Activated T-cell treated with anti-CD3 and anti-CD28 coated beads, Interleukin-2, amount 50 U/mL, for 24 hours (primary cell): ENCODE data around the gene NUP88.

ENCODE experiments used
- DNase-seq: peaks from one replicate; pipeline ENCODE4 v3.0.0-alpha.2; 2020
- H3K27ac Mint-ChIP-seq: 2 replicates; pipeline ENCODE4 v1.8.0; 2020; ENCODE audit warnings: mild to moderate bottlenecking, mixed read lengths
- H3K27me3 Mint-ChIP-seq: 2 replicates; pipeline ENCODE4 v1.8.0; 2020; ENCODE audit warnings: mixed read lengths
- H3K36me3 Mint-ChIP-seq: 2 replicates; pipeline ENCODE4 v1.8.0; 2020; ENCODE audit warnings: low read depth, mixed read lengths
- H3K4me1 Mint-ChIP-seq: 2 replicates; pipeline ENCODE4 v1.8.0; 2020; ENCODE audit warnings: low read depth, mixed read lengths
- H3K4me3 Mint-ChIP-seq: 2 replicates; pipeline ENCODE4 v1.8.0; 2020; ENCODE audit warnings: mild to moderate bottlenecking, moderate library complexity, mixed read lengths
- H3K9me3 Mint-ChIP-seq: 2 replicates; pipeline ENCODE4 v1.8.0; 2020; ENCODE audit warnings: mixed read lengths

NUP88 gene

GRCh38 chr17:5354886-5355415, 64.5 kb downstream of the NUP88 start:
- H3K27me3 Mint-ChIP-seq = no peaks in the 10 kb centered on the region
- H3K36me3 Mint-ChIP-seq = peaks cover 92% of the 10 kb centered on the region
- no peak overlapping the region for H3K27ac Mint-ChIP-seq
- DNase-seq = no peak
- H3K4me1 Mint-ChIP-seq = no peaks in the 10 kb centered on the region
- H3K4me3 Mint-ChIP-seq = no peak overlapping the region
- H3K9me3 Mint-ChIP-seq = no peaks in the 10 kb centered on the region

- H3K4me1 Mint-ChIP-seq = no peaks in the 10 kb centered on the region
- no peaks in the 10 kb centered on the region for H3K9me3 Mint-ChIP-seq
- H3K36me3 Mint-ChIP-seq = peaks cover 92% of the 10 kb centered on the region
- DNase-seq = no peak
- H3K27ac Mint-ChIP-seq = no peak overlapping the region
- no peak overlapping the region for H3K4me3 Mint-ChIP-seq
- no peaks in the 10 kb centered on the region for H3K27me3 Mint-ChIP-seq
These were observed 65.2 kb downstream of the NUP88 start for GRCh38 chr17:5354310-5354709.

GRCh38 chr17:5352681-5353289, 66.7 kb downstream of the NUP88 start:
- no peak for DNase-seq
- H3K4me3 Mint-ChIP-seq = no peak overlapping the region
- H3K36me3 Mint-ChIP-seq = peaks cover 90% of the 10 kb centered on the region
- H3K27ac Mint-ChIP-seq = peak overlapping the region; percentile 3
- H3K4me1 Mint-ChIP-seq = no peaks in the 10 kb centered on the region
- no peaks in the 10 kb centered on the region for H3K9me3 Mint-ChIP-seq
- H3K27me3 Mint-ChIP-seq = no peaks in the 10 kb centered on the region

DNA sequence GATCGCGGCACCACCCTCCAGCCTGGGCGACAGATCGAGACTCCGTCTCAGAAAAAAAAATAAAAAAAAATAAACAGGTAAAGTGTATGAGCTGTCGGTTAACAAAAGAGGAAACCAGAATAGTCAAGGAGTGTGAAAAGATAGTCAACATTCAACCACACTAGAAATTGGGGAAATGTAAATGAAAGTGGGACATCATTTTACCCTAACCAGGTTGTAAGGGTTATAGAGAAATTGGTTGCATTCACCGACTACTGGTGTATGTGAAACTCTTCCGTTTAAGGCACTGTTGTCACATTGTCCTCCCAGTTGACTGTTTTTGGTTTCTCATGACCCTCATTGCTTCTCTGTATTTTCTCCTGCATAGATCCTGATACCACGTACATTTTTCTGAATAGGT, 74.5 kb downstream of the NUP88 start:
- Mint-ChIP-seq H3K27ac (no peak overlapping the region), H3K4me3 (no peak overlapping the region), H3K36me3 (peaks cover 74% of the 10 kb centered on the region), H3K4me1 (no peaks in the 10 kb centered on the region), H3K9me3 (no peaks in the 10 kb centered on the region), H3K27me3 (no peaks in the 10 kb centered on the region)
- no peak for DNase-seq
